IPS-15b (cell line): ENCODE results near the gene NCOA4.
"Not testable (repeated sequence)": the region's sequence is repeated elsewhere in the genome, so short reads cannot be mapped to it uniquely, and the experiment has no call there.

Source experiments
- H3K27me3 ChIP-seq: one replicate; pipeline ENCODE4 v1.6.1; 2013; ENCODE audit warnings: low read length; ENCODE audit not compliant: control insufficient read depth, insufficient read depth
- H3K36me3 ChIP-seq: one replicate; pipeline ENCODE4 v1.6.1; 2013; ENCODE audit warnings: low read length; ENCODE audit not compliant: control insufficient read depth, insufficient read depth
- H3K4me1 ChIP-seq: one replicate; pipeline ENCODE4 v1.6.1; 2013; ENCODE audit warnings: mild to moderate bottlenecking, low read length; ENCODE audit not compliant: control insufficient read depth, insufficient read depth
- H3K4me3 ChIP-seq: one replicate; pipeline ENCODE4 v1.5.1; 2013; ENCODE audit warnings: low read depth, low read length
- H3K9ac ChIP-seq: one replicate; pipeline ENCODE4 v1.6.1; 2013; ENCODE audit warnings: low read depth, mild to moderate bottlenecking, low read length
- H3K9me3 ChIP-seq: one replicate; pipeline ENCODE4 v1.6.1; 2013; ENCODE audit warnings: mild to moderate bottlenecking, low read length; ENCODE audit not compliant: control insufficient read depth, insufficient read depth

The NCOA4 gene

GRCh38 chr10:45962686-45963452 lies 67.6 kb downstream of the NCOA4 start:
- H3K36me3 ChIP-seq, H3K9ac ChIP-seq, H3K9me3 ChIP-seq, H3K4me3 ChIP-seq, H3K4me1 ChIP-seq, H3K27me3 ChIP-seq: not testable (repeated sequence)

- H3K9ac ChIP-seq, H3K4me1 ChIP-seq, H3K9me3 ChIP-seq, H3K27me3 ChIP-seq, H3K4me3 ChIP-seq, H3K36me3 ChIP-seq: not testable (repeated sequence)
Measured at GRCh38 chr10:45957928-45958327, 72.5 kb downstream of the NCOA4 start.

GRCh38 chr10:45956634-45957033 lies 73.8 kb downstream of the NCOA4 start:
- not testable (repeated sequence) for H3K4me3 ChIP-seq, H3K36me3 ChIP-seq, H3K9ac ChIP-seq

More at GRCh38 chr10:45956634-45957033, 73.8 kb downstream of the NCOA4 start:
- not testable (repeated sequence) for H3K27me3 ChIP-seq, H3K9me3 ChIP-seq, H3K4me1 ChIP-seq
